Stimulated activated CD4-positive, alpha-beta T cell treated with anti-CD3 and anti-CD28 coated beads, Interleukin-2, amount 100 ng/mL, for 4 hours (primary cell): ENCODE measurements around the gene ACP1.

Source experiments
- DNase-seq: peaks from one replicate; pipeline ENCODE4 v3.0.0-alpha.2; 2020; ENCODE audit warnings: low read depth

The ACP1 gene

GRCh38 chr2:255195-255594 lies 9.6 kb upstream of the ACP1 start:
- no peak for DNase-seq

- no peak for DNase-seq
Measured at GRCh38 chr2:256094-256493, 8.7 kb upstream of the ACP1 start.

- DNase-seq: no peak
Measured at GRCh38 chr2:257429-257828, 7.3 kb upstream of the ACP1 start.

- no peak for DNase-seq
Measured at GRCh38 chr2:257842-258241, 6.9 kb upstream of the ACP1 start.

- no peak for DNase-seq
Measured at GRCh38 chr2:258933-259332, 5.8 kb upstream of the ACP1 start.

- DNase-seq: no peak
Measured at GRCh38 chr2:259789-260331, 4.9 kb upstream of the ACP1 start.

GRCh38 chr2:260507-261161 lies 4.1 kb upstream of the ACP1 start:
- no peak for DNase-seq

- DNase-seq: no peak
Measured at GRCh38 chr2:262117-262516, 2.6 kb upstream of the ACP1 start.

- no peak for DNase-seq
Measured at GRCh38 chr2:263022-263738, 1.6 kb upstream of the ACP1 start.

- peak; percentile 43 for DNase-seq
Measured at GRCh38 chr2:263774-264492, 814 bp upstream of the ACP1 start, which contains the start of gene SH3YL1. Gene SH3YL1 (minus strand): TSS chr2:264032. CDS start chr2:263984, 48 bp downstream.

- DNase-seq: no peak
Measured at GRCh38 chr2:268323-268722, 3.6 kb downstream of the ACP1 start.

GRCh38 chr2:269356-270030 lies 4.7 kb downstream of the ACP1 start:
- no peak for DNase-seq

- DNase-seq: no peak
Measured at GRCh38 chr2:270861-271260, 6.1 kb downstream of the ACP1 start.

- no peak for DNase-seq
Measured at GRCh38 chr2:271917-272316, 7.2 kb downstream of the ACP1 start.

GRCh38 chr2:273333-273732 lies 8.6 kb downstream of the ACP1 start:
- no peak for DNase-seq

- no peak for DNase-seq
Measured at GRCh38 chr2:274503-274902, 9.8 kb downstream of the ACP1 start.

GRCh38 chr2:275466-275865 lies 10.7 kb downstream of the ACP1 start:
- no peak for DNase-seq

- no peak for DNase-seq
Measured at GRCh38 chr2:278312-278926, 13.7 kb downstream of the ACP1 start.

GRCh38 chr2:278927-279320 lies 14.2 kb downstream of the ACP1 start:
- DNase-seq: no peak

- DNase-seq: no peak
Measured at GRCh38 chr2:279366-279765, 14.6 kb downstream of the ACP1 start.

- no peak for DNase-seq
Measured at GRCh38 chr2:279956-280649, 15.4 kb downstream of the ACP1 start.
